Stimulated activated CD4-positive, alpha-beta T cell treated with anti-CD3 and anti-CD28 coated beads, Interleukin-12 subunit alpha, Interleukin-12 subunit beta, amount 100 ng/mL, for 4 hours (primary cell): Measurements from ENCODE around the gene PTP4A2.

Experiments used
- DNase-seq: peaks from one replicate; pipeline ENCODE4 v3.0.0-alpha.2; 2020

PTP4A2 gene

DNA sequence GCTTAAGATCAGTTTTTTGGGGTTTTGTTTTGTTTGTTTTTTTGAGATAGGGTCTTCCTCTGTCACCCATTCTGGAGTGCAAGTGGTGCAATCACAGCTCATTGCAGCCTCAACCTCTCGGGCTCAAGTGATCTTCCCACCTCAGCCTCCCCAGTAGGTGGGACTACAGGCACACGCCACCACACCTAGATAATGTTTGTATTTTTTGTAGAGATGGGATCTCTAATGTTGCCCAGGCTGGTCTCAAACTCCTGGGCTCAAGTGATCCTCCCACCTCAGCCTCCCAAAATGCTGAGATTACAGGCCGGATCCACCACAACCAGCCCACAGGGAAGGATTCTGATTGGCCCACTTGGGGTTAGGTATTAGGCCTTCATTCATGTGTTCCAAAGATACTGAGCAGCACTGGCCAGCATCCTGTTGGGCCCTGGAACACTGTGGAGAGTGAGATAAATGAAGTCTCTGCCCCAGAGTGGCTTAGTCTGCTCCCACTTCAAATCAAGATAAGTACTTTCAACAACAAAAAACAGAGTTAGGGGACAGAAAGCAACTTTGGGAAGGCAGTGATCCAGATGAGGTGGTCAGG, 54.7 kb downstream of the PTP4A2 start:
- no peak for DNase-seq

- DNase-seq = no peak
These were observed 56.5 kb downstream of the PTP4A2 start for GRCh38 chr1:31881688-31882000.

GRCh38 chr1:31880957-31881687, 57.0 kb downstream of the PTP4A2 start:
- no peak for DNase-seq

- DNase-seq = no peak
These were observed 58.1 kb downstream of the PTP4A2 start for GRCh38 chr1:31879981-31880608.

DNA sequence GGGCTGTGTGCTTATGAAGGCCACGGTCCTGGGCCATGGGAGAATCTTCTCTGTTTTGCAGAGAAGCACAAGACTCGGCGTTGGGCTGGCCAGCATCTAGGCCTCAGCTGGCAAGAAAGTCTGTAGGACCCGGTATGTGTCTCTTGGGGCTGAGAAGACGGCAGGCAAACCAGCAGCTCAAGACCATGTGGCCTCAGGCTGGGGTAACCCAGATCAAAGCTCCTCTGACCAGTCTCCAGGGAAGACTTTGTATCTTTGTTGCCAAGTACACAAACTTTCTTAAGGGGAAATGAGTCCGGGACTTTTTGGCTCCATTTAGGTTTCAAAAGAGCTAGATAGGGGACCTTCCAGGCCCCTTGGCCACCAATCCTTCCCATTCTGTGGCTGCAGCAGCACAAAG, 60.1 kb downstream of the PTP4A2 start:
- DNase-seq = no peak

GRCh38 chr1:31877544-31877943, 60.6 kb downstream of the PTP4A2 start:
- no peak for DNase-seq

GRCh38 chr1:31875636-31876236, 62.4 kb downstream of the PTP4A2 start:
- no peak for DNase-seq

DNA sequence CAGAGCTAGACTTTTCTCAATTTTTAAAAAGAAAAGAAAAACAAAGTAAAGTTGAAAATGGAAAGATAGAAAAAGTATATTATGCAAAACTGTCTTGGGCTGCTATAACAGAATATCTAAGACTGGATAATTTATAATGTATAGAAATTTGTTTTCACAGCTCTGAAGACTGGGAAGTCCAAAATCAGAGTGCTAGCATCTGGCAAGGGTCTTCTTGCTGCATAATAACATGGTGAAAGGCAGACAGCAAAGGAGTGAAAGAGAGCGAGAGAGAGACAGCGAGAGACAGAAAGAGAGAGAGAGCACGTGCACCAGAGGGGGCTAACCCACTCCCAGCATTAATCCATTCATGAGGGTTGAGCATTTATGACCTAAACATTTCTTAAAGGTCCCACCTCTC, 63.2 kb downstream of the PTP4A2 start:
- no peak for DNase-seq

DNA sequence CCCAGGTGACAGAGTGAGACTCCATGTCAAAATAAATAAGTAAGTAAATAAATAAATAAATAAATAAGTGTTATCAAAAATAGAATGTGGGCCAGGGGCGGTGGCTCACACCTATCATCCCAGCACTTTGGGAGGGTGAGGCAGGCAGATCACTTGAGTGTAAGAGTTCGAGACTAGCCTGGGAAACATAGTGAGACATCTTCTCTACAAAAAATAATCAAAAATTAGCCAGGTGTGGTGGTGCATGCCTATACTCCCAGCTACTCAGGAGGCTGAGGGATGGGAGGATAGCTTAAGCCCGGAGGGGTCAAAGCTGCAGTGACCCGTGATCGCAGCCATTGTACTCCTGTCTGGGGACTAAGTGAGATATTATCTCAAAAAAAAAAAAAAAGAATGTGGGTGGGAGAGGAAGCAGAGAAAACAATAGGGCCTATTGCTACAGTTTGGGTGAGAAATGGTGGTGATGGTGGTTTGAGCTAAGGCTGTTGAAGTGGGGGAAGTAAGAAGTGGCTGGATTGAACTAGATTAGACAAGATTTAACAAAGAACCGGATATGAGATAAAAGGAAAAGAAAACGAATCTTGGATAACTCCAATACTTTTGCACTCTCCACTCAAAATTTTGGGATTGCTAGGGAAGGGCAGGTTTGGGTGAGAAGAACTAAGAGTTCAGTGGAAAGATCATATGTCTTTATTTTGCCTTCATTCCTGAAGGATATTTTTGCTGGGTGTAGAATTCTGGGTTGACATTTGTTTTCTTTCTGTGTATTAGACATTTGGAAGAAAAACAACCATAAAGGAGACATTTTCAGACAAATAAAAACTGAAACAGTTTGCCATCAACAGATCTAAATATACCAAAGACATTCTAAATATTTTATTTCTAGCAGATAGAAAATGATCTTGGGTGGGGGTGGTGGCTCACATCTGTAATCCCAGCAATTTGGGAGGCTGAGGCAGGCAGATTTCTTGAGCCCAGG, 65.2 kb downstream of the PTP4A2 start:
- DNase-seq = no peak

- DNase-seq = no peak
These were observed 66.5 kb downstream of the PTP4A2 start for GRCh38 chr1:31871703-31872102.

DNA sequence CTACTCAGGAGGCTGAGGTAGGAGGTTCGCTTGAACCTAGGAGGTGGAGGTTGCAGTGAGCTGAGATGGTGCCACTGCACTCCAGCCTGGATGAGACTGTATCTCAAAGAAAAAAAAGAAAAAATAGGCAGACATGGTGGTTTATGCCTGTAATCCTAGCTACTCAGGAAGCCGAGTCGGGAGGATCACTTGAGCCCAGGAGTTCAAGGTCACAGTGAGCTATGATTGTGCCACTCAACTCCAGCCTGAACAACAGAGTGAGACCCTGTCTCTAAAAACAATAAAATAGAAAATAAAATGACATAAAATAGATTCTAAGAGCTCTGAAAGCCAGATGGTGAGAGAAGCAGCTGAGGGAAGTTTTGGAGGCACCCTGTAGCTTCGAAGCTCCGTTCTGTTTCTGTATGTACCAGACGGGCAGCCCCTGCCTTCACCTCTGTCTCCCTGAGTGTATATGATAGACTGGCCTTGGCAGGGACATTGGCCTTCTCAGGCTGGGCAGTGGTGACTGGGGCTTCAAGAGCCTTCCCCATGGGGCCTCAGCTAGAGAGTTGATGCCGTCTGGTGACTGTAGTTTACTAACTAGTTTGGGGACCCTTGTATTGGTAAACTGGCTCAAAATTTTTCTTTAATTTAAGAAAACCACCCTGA, 68.0 kb downstream of the PTP4A2 start:
- DNase-seq = no peak

DNA sequence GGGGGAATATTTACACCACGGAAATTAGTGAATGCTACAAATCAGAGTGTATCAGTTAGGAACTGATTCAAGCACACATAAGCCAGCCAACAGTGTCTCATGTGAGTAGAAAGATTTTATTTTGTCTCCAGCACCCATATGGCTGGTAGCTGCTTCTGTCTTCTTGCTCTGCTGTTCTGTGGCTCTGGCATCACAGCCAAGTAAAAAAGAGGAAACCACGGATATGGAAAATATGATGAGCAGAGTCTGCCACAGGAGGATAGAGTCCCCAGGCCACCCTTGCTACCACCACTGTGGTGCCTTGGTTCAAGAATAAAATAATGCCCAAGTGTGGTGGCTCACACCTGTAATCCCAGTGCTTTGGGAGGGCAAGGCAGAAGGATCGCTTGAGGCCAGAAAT, 68.7 kb downstream of the PTP4A2 start:
- no peak for DNase-seq

- DNase-seq = no peak
These were observed 69.3 kb downstream of the PTP4A2 start for GRCh38 chr1:31868862-31869261.

GRCh38 chr1:31867546-31867945, 70.6 kb downstream of the PTP4A2 start:
- no peak for DNase-seq

DNA sequence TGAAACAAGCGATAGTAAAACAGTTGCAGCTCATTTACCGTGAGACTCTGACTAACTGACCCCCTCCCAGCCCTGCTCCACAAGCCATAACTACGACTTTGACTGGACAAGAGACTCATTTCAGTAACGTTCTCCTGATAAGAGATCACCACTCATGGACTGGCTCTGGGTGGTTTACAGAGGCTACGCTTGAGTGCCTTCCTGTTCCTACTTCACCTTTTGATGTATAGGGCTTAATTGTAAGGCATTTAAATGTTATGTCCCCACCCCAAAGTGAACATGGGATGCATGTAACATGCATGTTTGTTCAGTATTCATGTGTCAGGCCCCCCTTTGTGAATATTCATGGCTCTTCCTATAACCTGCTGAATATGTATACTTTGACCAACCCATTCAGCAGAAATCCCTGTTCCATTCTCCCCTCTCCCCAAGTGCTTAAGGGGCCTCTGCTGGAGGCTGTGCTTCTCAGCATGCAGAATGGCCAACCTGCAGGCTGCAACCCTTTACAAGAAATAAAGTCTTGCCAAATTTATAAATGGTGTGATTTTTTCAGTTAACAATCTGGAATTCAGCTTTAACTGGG, 71.6 kb downstream of the PTP4A2 start:
- DNase-seq = no peak

GRCh38 chr1:31865728-31866449, 72.3 kb downstream of the PTP4A2 start:
- no peak for DNase-seq

DNA sequence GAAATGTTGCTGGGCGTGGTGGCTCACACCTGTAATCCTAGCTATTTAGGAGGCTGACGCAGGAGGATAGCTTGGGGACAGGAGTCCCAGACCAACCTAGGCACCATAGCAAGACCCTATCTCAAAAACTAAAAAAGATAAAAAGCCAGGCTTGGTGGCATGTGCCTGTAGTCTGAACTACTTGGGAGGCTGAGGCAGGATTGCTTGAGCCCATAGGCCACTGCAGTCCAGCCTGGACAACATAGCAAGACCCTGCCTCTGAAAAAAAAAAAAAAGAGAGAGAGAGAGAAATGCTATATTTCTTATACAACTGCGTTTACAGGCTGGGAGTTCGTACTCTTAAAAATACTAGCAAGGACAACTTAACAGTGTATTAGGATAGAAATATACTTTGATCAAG, 76.1 kb downstream of the PTP4A2 start:
- no peak for DNase-seq

DNA sequence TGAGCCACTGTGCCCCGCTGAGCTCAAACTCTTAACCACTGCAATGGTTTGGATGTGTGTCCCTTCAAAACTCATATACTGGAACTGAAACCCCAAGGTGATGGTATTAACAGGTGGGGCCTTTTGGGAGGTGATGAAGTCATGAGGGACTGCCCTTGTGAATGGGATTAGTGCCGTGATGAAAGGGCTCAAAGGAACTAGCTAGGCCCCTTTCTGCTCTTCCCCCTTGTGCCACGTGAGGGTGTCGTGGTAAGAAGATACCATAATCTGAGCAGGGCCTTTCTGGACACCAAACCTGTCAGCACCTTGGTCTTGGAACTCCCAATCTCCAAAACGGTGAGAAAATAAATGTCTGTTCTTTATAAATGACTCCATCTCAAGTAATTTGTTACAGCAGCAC, 76.8 kb downstream of the PTP4A2 start:
- no peak for DNase-seq

- no peak for DNase-seq
These were observed 77.6 kb downstream of the PTP4A2 start for GRCh38 chr1:31860581-31860980.

- no peak for DNase-seq
These were observed 78.4 kb downstream of the PTP4A2 start for GRCh38 chr1:31859719-31860118.

- no peak for DNase-seq
These were observed 79.1 kb downstream of the PTP4A2 start for GRCh38 chr1:31859044-31859443.
